Kidney glomerular epithelial cell (primary cell): ENCODE measurements around the gene FUT6.
"Not testable (repeated sequence)": the region's sequence is repeated elsewhere in the genome, so short reads cannot be mapped to it uniquely, and the experiment has no call there.

Experiments used
- DNase-seq: peaks from one replicate; lab custom pipeline; 2025; lab: John Stamatoyannopoulos, UW

FUT6 gene

DNA sequence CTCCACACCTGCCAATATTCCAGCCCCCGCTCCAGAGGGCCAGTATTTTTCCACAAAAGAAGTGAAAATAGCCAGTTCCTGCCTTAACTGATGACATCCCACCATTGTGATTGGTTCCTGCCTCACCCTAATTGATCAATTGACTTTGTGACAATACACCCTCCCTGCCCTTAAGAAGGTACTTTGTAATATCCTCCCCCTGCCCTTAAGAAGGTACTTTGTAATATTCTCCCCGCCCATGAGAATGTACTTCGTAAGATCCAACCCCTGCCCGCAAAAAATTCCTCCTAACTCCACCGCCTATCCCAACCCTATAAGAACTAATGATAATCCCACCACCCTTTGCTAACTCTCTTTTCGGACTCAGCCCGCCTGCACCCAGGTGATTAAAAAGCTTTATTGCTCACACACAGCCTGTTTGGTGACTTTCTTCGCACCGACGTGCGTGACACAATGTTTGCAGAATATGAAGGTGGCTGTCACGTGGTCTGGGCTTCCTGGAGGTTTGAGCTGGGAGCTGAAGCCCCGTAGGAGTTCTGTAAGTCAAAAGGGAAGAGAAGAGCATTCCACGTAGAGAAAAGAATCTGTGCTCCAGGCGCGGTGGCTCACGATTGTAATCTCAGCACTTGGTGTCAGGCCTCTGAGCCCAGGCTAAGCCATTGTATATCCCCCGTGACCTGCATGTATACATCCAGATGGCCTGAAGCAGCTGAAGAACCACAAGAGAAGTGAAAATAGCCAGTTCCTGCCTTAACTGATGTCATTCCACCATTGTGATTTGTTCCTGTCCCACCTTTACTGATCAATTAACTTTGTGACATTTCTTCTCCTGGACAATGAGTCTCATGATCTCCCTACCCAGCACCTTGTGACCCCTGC lies 17.9 kb upstream of the FUT6 start:
- DNase-seq = no peak

DNA sequence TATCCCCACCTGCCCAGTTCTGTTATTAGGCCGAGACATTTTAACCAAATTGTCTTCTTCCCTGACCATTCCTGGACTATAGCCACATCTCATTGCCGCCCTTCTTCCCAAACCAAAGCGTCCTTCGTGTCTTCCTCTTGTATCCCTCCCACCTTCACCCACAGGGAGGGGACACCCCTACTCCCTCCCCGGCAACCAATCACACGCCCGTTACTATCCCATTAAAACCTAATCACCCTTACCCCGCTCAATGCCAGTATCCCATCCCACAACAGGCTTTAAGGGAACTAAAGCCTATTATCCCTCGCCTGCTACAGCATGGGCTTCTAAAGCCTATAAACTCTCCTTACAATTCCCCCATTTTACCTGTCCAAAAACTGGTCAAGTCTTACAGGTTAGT lies 15.6 kb upstream of the FUT6 start:
- not testable (repeated sequence) for DNase-seq

DNA sequence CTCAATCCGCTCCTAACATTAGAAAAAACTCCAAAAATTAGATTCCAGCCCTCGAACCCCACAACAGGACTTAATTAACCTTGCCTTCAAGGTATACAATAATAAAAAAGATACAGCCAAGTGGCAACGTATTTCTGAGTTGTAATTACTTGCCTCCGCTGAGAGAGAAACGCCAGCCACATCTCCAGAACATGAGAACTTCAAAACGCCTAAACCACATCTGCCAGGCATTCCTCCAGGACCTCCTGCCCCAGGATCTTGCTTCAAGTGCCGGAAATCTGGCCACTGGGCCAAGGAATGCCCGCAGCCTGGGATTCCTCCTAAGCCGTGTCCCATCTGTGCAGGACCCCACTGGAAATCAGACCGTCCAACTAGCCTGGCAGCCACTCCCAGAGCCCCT lies 14.6 kb upstream of the FUT6 start:
- DNase-seq = not testable (repeated sequence)

DNA sequence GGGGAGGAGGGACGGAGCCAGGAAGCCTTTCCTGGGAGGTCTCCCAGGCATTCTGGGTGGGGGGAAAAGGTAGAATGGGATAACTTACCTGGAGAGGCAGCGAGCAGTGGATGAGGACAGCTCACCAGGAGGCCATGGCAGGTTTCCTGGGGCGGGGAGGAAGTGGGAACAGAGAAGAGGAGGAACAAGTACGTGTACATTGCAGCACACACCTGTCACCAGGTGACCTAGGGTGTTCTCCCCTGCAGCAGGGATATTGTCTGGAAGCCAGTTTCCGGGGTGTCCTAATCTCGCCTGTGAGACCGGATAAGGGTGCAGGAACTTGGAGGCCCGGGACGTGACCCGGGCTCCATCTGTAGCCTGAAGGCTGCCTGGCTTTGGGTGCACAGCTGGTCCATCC lies 11.8 kb upstream of the FUT6 start, which contains the start of gene FUT3:
Gene FUT3 (minus strand): TSS at position 148 of the 400 bp plus-strand sequence.
- no peak for DNase-seq

DNA sequence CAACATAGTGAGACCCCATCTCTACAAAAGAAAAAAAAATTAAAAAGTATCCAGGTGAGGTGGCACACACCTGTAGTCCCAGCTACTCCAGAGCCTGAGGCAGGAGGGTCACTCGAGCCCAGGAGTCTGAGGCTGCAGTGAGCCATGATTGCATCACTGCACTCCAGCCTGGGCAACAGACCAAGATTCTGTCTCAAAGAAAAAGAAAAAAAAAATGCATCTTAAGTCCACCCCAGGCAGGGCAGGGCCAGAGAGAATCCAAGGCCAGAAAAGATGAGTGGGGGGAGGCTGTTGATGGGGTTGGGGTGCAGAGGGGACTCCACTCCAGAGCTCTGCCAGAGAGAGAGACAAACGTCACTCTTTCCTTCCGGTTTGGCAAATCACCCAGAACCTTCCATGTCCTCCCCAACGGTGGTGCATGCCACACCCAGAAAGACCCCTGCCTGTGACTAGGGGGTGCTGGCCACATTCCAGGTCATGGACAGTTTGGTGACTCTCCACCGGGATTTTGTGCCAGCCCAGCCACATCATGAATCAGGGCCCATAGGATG lies 11.3 kb upstream of the FUT6 start:
- DNase-seq = peak; percentile 17

DNA sequence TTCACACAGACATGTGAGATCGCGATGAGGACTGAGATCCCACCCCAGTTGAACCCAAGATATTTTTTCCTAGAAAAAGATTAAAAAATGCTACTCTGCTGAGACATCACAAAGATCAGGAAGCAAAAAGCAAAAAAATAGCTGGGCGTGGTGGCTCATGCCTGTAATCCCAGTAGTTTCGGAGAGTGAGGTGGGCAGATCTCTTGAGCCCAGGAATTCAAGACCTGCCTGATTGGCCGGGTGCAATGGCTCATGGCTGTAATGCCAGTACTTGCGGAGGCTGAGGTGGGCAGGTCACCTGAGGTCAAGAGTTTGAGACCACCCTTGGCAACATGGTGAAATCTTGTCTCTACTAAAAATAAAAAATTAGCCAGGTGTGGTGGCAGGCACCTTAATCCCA lies 10.7 kb upstream of the FUT6 start:
- DNase-seq = no peak

DNA sequence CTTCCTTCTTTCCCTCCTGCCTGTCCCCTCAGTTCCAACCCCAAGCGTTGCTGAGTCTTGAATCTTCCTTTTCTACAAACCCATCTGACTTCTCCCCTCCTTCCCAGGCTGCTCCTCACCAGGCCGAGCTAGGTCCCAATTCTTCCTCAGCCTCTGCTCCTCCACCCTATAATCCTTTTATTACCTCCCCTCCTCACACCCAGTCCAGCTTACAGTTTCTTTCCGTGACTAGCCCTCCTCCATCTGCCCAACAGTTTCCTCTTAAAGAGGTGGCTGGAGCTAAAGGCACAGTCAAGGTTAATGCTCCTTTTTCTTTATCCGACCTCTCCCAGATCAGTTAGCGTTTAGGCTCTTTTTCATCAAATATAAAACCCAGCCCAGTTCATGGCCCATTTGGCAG lies 9.1 kb upstream of the FUT6 start:
- not testable (repeated sequence) for DNase-seq

DNA sequence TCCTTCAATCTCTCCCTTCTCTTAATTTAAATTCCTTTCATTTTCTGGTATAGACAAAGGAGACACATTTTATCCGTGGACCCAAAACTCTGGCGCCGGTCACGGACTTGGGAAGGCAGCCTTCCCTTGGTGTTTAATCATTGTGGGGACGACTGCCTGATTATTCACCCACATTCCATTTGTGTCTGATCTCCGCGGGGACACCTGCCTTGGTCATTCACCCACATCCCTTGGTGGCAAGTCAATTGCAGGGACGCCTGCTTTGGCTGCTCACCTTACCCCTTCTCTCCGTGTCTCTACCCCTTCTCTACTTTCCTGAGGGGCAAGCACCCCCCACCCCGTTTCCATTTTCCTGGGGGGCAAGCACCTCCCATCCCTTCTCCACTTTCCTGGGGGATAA lies 8.3 kb upstream of the FUT6 start:
- DNase-seq = not testable (repeated sequence)

DNA sequence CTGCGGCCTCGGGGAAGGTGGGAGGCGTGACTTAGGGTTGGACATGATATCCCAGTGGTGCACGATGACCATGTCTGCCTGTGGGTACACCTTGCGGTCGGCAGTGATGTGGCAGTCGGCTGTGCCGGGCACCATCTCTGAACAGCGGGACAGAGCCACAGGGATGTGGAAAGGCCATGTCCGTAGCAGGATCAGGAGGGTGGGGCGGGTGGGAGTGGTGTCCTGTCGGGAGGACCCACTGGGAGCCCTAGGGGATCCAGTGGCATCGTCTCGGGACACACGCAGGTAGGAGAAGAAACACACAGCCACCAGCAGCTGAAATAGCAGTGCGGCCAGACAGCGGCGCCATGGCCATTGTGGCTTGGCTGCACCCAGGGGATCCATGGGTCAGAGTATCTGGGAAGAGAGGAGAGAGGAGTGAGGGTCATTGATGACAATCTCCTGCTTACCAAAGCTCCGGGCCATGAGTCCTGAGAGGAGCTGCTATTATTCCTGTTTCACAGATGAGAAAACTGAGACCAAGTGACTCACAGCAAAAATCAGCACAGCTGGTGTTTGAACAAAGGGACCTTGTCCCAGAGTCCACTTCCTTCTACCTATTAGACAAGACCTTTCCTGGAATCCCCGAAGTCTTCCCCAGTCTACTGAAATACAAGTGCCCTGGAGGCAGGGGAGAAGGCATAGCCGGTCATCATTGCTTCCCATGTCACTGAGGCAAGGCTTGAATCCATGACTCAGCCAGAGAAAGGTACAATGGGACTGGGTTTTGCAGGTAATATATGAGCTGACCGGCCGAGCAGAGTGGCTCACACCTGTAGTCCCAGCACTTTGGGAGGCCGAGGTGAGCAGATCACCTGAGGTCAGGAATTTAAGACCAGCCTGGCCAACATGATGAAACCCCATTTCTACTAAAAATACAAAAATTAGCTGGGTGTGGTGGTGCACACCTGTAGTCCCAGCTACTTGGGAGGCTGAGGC lies 5.2 kb upstream of the FUT6 start:
- no peak for DNase-seq

DNA sequence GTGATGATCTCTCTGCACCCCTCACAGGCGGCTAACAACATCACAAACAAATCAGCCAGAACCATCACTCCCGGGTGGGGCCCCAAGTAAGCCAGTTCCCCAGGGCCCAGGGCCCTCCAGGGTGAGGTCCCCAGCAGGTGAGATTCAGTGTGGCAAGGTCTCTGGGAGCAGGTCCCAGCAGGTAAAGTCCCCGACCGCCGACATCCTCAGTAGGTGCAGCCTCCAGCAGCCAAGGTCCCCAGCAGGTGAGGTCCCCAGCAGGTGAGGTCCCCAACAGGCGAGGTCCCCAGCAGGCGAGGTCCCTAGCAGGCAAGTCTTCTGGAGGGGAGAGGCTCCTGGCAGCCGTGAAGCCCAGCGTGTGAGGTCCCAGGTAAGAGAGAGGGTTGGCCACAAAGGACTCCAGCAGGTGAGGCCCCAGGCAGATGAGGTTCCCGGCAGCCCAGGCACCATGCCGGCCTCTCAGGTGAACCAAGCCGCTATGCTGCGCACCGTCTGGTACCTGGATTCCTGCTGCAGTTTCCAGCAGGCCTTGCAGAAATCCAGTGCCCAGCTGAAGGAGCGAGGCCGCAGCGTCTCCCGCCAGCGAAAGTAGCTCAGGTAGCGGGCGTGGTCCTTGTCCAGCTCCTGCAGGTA lies 3.9 kb upstream of the FUT6 start:
- no peak for DNase-seq

DNA sequence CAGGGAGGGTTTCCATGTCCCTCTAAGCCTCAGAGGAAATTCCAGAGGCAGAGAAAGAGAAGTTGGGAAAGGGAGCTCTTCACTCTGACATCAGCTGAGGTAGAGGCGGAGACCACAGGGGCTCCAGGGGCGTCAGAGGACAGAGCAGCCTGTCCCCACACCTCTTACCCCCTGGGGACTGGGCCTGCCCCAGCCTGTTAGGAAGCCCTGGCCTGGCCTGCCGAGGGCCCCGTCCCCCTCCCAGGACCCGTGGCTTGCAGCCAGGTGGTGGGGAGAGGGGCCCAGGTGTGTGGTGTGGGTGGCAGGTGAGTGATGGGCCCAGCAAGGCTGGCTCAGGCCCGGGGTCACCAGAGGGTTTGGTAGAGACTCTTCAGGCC lies 2.2 kb upstream of the FUT6 start:
- DNase-seq = not testable (repeated sequence)

DNA sequence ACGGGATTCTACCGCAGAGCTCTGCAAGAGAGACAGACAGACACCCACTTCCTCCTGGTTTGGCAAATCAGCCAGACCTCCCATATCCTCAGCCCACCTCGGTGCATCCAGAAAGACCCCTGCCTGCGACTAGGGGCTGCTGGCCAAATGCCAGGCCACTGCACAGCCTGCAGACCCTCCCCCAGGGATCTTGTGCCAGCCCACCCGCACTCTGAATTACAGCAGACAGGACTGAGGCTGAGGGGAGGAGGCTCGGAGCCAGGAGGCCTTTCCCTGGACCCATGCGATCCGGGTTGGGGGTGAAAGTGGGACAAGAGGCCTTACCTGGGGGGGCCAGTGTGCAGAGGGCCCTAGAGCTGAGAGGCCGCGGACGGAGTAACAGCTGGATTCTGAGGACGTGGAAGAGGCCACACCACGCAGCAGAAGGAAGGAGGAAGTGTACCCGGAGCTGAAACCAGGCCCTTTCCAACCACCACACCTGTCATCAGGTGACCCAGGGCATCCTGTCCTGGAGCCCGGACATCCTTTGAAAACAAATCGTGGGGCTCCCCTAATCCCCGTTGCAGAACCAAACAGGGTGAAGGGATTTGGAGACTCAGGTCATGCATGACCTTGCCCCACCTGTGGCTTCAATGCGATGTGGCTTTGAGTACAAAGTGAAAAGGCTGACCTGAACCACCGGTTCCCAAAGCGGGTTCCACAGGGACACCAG lies 993 bp downstream of the FUT6 start:
- DNase-seq = no peak

DNA sequence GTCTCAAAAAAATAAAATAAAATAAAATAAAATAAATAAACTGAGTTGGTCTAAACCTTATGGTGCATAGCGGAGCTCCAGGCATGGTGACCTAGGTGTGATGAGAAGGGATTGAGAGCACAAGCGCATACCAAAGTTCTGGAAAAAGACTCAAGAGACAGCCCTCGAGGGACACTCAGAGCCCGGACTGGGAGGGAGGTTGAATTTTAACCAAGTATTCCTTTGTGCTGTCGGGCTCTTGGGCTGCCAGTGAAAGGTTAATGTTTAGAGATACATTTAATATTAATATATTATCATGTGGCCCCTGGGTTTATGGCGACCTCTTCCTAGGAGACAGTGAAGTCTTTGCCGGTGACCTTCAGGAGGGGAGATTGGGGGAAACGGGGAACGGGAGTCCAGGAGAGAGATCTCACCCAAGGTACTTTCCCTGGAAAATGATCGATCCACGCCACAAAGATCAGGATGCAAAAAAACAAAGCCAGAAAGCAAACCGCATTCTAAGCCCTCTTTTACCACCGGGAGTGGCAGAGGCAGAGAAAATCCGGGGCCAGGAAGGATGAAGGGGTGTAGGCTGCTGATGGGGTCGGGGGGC lies 1.6 kb downstream of the FUT6 start:
- DNase-seq = no peak

DNA sequence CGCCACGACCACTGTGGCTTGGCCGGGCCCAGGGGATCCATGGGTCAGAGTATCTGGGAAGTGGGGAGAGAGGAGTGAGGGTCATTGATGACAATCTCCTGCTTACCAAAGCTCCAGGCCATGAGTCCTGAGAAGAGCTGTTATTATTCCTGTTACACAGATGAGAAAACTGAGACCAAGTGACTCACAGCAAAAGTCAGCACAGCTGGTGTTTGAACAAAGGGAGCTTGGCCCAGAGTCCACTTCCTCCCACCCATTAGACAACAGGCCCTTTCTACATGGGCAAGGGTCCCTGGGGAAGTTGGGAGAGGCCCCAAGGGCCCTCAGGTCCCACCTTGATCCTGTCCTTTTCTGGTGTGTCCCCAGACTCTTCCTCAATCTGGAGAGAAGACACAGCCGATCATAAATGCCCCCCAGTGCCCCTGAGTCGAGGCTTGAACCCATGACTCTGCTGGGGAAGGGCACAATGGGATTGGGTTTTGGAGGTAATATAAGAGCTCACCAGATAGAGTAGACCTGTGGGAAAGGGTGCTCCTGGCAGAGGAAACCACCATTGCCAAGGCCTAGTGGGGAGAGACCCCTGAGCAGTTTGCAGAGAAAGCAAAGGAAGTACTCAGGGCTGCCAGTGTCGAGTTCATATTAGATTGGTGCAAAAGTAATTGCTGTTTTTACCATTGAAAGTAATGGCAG lies 6.8 kb downstream of the FUT6 start:
- DNase-seq = no peak

DNA sequence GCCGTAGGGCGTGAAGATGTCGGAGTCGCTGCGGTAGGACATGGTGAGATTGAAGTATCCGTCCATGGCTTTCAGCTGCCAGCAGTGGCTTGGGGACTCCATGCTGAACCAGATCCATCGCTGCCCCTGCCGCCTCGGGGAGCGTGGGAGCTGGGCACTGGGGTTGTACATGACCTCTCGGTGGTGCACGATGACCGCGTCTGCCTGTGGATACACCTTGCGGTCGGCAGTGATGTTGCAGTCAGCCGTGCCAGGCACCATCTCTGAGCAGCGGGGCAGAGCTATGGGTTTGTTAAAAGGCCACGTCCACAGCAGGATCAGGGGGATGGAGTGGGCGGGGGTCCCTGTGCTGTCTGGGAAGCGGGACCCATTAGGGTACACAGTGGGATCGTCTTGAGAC lies 7.4 kb downstream of the FUT6 start:
- DNase-seq = no peak

DNA sequence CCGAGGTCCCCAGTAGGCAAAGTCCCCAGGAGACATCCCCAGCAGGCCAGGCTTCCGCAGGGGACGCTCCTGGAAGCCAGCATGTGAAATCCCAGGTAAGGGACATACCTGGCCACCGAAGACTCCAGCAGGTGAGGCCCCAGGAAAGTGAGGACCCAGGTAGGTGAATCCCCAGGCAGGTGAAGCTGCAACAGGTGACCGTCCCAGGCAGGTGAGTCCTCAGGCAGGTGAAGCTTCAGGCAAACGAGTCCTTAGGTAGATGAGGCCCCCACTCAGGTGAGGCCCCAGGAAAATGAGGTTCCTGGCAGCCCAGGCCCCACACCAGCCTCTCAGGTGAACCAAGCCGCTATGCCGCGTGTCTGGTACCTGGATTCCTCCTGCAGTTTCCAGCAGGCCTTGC lies 8.3 kb downstream of the FUT6 start:
- no peak for DNase-seq

DNA sequence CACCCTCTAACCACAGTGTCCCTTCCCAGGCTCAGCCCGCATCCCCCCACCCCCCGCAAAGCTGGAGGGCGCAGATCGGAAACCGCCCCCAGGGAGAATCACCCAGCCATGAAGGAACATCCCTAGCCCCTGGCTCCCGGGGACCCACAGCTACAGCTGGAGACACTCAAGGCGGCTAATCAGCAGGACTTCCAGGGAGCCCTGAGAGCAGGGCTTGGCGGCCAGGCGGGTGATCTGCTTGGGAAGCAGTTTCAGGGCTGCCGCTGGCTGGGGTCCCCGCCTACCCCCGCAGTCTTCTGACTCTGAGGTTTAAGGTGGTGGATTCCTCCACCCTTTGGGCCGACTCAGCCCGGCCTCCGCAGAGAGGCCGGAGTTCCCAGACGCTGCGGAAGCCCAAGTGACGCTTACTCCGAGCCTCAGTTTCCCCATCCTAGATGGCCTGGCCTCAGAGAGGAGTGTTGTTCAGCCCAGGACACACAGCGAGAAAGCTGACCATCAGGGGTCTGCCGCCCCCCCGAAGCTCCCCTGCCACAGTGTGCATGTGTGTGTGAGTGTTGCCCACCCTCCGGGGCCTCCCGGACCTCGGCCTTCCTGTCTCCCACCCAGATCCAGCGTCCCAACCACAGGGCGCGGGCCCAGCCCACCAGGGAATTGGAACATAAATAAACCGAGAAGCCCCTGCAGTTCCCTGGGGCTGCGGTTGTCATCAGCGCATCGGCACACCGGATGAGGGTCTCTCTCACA lies 9.8 kb downstream of the FUT6 start:
- DNase-seq = no peak

DNA sequence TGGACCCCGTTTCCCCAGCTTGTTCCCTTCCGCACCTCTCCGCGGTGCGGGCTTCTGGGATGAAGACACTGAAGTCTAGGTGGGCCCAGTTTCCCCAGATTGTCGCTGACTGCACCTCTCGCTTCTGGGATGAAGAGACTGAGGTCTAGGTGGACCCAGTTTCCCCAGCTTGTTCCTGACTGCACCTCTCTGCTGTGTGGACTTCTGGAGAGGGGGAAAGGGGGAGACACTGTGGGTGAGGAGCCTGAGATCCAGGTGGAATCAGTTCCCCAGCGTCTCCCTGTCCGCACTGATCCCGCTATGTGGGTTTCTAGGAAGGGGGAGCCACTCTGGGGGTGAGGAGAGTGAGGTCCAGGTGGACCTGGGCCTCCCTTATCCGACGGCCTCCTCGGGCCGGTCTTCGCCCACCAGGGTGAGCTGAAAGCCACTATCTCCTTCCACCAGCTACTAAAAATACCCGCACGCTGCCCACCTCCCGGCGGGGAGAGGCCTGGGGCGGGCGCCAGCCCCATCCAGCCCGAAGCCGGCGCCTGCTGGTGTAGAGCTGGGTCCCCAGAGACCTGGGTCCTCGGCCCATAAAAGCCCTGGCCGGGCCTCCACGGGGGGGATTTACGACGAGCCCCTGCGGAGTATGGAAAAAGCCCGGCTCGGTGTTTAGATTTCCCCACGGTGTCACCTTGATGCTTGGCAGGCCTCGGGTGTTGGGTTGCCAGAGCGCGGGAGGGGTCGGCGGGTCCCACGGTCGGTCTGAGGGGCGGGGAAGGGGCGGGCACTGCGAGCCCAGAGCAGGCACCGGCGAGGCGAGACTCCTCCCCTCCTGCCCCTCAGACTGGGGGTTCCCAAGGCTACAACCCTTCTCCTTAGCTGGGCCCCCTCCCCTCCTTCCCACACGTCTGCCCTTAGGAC lies 10.6 kb downstream of the FUT6 start:
- no peak for DNase-seq
